Mesenchymal stem cell (in vitro differentiated cells and primary cell): ENCODE results near the gene EHD2.
A peak's percentile ranks its signal among the peaks of the same experiment; 100 is the strongest.
"Not testable (repeated sequence)": the region's sequence is repeated elsewhere in the genome, so short reads cannot be mapped to it uniquely, and the experiment has no call there.

Experiments
- DNase-seq: peaks from one replicate; pipeline ENCODE4 v3.0.0-alpha.2; 2013
- H2AFZ ChIP-seq: one replicate; pipeline ENCODE4 v1.6.1; 2013; ENCODE audit warnings: low read depth, mild to moderate bottlenecking, control low read depth, inconsistent platforms, low read length, moderate library complexity
- H2AK5ac ChIP-seq: 2 replicates; pipeline ENCODE4 v1.6.1; 2013; ENCODE audit warnings: low read length, moderate library complexity, mild to moderate bottlenecking, inconsistent platforms; ENCODE audit not compliant: severe bottlenecking
- H2BK120ac ChIP-seq: one replicate; pipeline ENCODE4 v1.6.1; 2013; ENCODE audit warnings: low read depth, mild to moderate bottlenecking, inconsistent platforms, low read length, moderate library complexity
- H2BK12ac ChIP-seq, 2 experiments: one replicate each; pipeline ENCODE4 v1.6.1; 2013; ENCODE audit warnings: inconsistent platforms in 2 of 2, low read length in 2 of 2, mild to moderate bottlenecking in 2 of 2, moderate library complexity in 2 of 2, control low read depth in 1 of 2
- H2BK15ac ChIP-seq: one replicate; pipeline ENCODE4 v1.6.1; 2013; ENCODE audit warnings: mild to moderate bottlenecking, low read depth, inconsistent platforms; ENCODE audit not compliant: poor library complexity, severe bottlenecking
- H2BK5ac ChIP-seq: 2 replicates; pipeline ENCODE4 v1.6.1; 2013; ENCODE audit warnings: low read depth, mild to moderate bottlenecking, low read length, control low read depth, inconsistent platforms; ENCODE audit not compliant: poor library complexity, severe bottlenecking
- H3K14ac ChIP-seq, 2 experiments: one replicate each; pipeline ENCODE4 v1.6.1; 2013; ENCODE audit warnings: inconsistent platforms in 2 of 2, low read length in 2 of 2, control low read depth in 1 of 2, mild to moderate bottlenecking in 1 of 2, moderate library complexity in 1 of 2
- H3K18ac ChIP-seq, 2 experiments: one replicate each; pipeline ENCODE4 v1.6.1; 2013; ENCODE audit warnings: inconsistent platforms in 2 of 2, low read length in 2 of 2, control low read depth in 1 of 2, low read depth in 1 of 2, mild to moderate bottlenecking in 1 of 2
- H3K23ac ChIP-seq, 2 experiments: one replicate each; pipeline ENCODE4 v1.6.1; 2013; ENCODE audit warnings: inconsistent platforms in 2 of 2, low read length in 2 of 2, mild to moderate bottlenecking in 2 of 2, moderate library complexity in 2 of 2, control low read depth in 1 of 2
- H3K27ac ChIP-seq: 2 replicates; pipeline ENCODE4 v1.5.1; 2013; ENCODE audit warnings: mild to moderate bottlenecking, moderate library complexity, low read length, control low read depth, inconsistent platforms; ENCODE audit not compliant: poor library complexity, severe bottlenecking
- H3K27me3 ChIP-seq, 2 experiments: 2 replicates each; pipeline versions ENCODE4 v1.6.1 to v1.7.0; 2013; ENCODE audit warnings: low read length in 2 of 2, mild to moderate bottlenecking in 2 of 2, moderate library complexity in 2 of 2, control low read depth in 1 of 2, inconsistent platforms in 1 of 2; ENCODE audit not compliant: control insufficient read depth in 1 of 2, insufficient read depth in 1 of 2
- H3K36me3 ChIP-seq, 2 experiments: 2 replicates each; pipeline versions ENCODE4 v1.6.1 to v1.7.0; 2013; ENCODE audit warnings: low read length in 2 of 2, control low read depth in 1 of 2, inconsistent platforms in 1 of 2, low read depth in 1 of 2, mild to moderate bottlenecking in 1 of 2; ENCODE audit not compliant: insufficient read depth in 2 of 2, control insufficient read depth in 1 of 2
- H3K4ac ChIP-seq, 2 experiments: one replicate each; pipeline ENCODE4 v1.6.1; 2013; ENCODE audit warnings: inconsistent platforms in 2 of 2, low read length in 2 of 2, mild to moderate bottlenecking in 2 of 2, moderate library complexity in 2 of 2, control low read depth in 1 of 2, low read depth in 1 of 2
- H3K4me1 ChIP-seq: 2 replicates; pipeline ENCODE4 v1.6.1; 2013; ENCODE audit warnings: low read depth, low read length, control low read depth; ENCODE audit not compliant: control insufficient read depth, insufficient read depth
- H3K4me2 ChIP-seq: 2 replicates; pipeline ENCODE4 v1.6.1; 2013; ENCODE audit warnings: low read length, mild to moderate bottlenecking, inconsistent platforms; ENCODE audit not compliant: poor library complexity, severe bottlenecking
- H3K4me3 ChIP-seq, 2 experiments: 2 replicates each; pipeline versions ENCODE4 v1.5.1 to v1.7.0; 2013; ENCODE audit warnings: low read length in 2 of 2, mild to moderate bottlenecking in 2 of 2, control low read depth in 1 of 2, low read depth in 1 of 2; ENCODE audit not compliant: insufficient read depth in 1 of 2
- H3K79me1 ChIP-seq: replicated peaks from 2 replicates; pipeline ENCODE4 v1.6.1; 2013; ENCODE audit warnings: mild to moderate bottlenecking, control low read depth, low read length, inconsistent platforms; ENCODE audit not compliant: poor library complexity, severe bottlenecking
- H3K9ac ChIP-seq: 2 replicates; pipeline ENCODE4 v1.7.0; 2013; ENCODE audit warnings: mild to moderate bottlenecking, low read length, moderate library complexity
- H3K9me3 ChIP-seq: 2 replicates; pipeline ENCODE4 v1.7.0; 2013; ENCODE audit warnings: mild to moderate bottlenecking, low read length; ENCODE audit not compliant: control insufficient read depth
- H4K8ac ChIP-seq: one replicate; pipeline ENCODE4 v1.6.1; 2013; ENCODE audit warnings: inconsistent platforms, mild to moderate bottlenecking, low read length, moderate library complexity
- H4K91ac ChIP-seq: one replicate; pipeline ENCODE4 v1.6.1; 2013; ENCODE audit warnings: mild to moderate bottlenecking, low read length, inconsistent platforms
- WGBS: methylation state at CpG from one replicate; pipeline ENCODE4 v1.1.7; 2013; ENCODE audit warnings: mixed read lengths; 5-methylcytosine and 5-hydroxymethylcytosine counted together

EHD2 gene

GRCh38 chr19:47771291-47771690, 58.1 kb downstream of the EHD2 start:
- H3K9ac ChIP-seq, H3K4me3 ChIP-seq, H4K91ac ChIP-seq, H3K79me1 ChIP-seq, H2AFZ ChIP-seq, H3K9me3 ChIP-seq, DNase-seq, H2BK12ac ChIP-seq, H3K18ac ChIP-seq, H3K4me2 ChIP-seq, H2BK120ac ChIP-seq, H4K8ac ChIP-seq, H3K36me3 ChIP-seq, H3K4me1 ChIP-seq, H3K4ac ChIP-seq, H3K27ac ChIP-seq, H2BK5ac ChIP-seq, H3K23ac ChIP-seq, H3K27me3 ChIP-seq, H2BK15ac ChIP-seq, H3K14ac ChIP-seq, H2AK5ac ChIP-seq: not testable (repeated sequence)
- 78% methylated on average over 5 of the region's 6 CpGs for WGBS

GRCh38 chr19:47776568-47776967, 63.3 kb downstream of the EHD2 start:
- Histone ChIP-seq H3K79me1 (peaks cover 19% of the 10 kb centered on the region), H2BK12ac (no peak overlapping the region), H2AK5ac (no peak overlapping the region), H3K27ac (no peak overlapping the region), H3K4ac (no peak overlapping the region), H2BK5ac (no peak overlapping the region), H2AFZ (no peak overlapping the region), H4K8ac (no peak overlapping the region), H3K14ac (no peak overlapping the region), H2BK15ac (no peak overlapping the region), H2BK120ac (no peak overlapping the region), H3K9ac (no peak overlapping the region), H3K23ac (no peak overlapping the region), H3K27me3 (no peaks in the 10 kb centered on the region), H3K4me1 (peaks cover 22% of the 10 kb centered on the region), H3K4me2 (no peak overlapping the region), H4K91ac (no peak overlapping the region), H3K18ac (no peak overlapping the region), H3K9me3 (no peaks in the 10 kb centered on the region), H3K4me3 (no peak overlapping the region), H3K36me3 (peaks cover 9 to 14% of the 10 kb centered on the region in 2 experiments)
- 73% methylated on average over 4 of the region's 4 CpGs for WGBS
- peak; percentile 36 for DNase-seq

GRCh38 chr19:47777245-47778048, 64.2 kb downstream of the EHD2 start:
- peak overlapping the region; percentile 81 for H3K4me2 ChIP-seq
- DNase-seq, H3K4ac ChIP-seq, H3K9me3 ChIP-seq, H2BK15ac ChIP-seq, H2BK12ac ChIP-seq, H4K91ac ChIP-seq, H2BK5ac ChIP-seq, H3K27ac ChIP-seq, H3K18ac ChIP-seq, H3K27me3 ChIP-seq, H2AFZ ChIP-seq, H3K23ac ChIP-seq, H3K14ac ChIP-seq, H2BK120ac ChIP-seq: not testable (repeated sequence)
- peak overlapping the region; percentile 99 for H4K8ac ChIP-seq
- H2AK5ac ChIP-seq, result peak overlapping the region; percentile 30
- 82% methylated on average over 18 of the region's 23 CpGs for WGBS
- peaks cover 24% of the 10 kb centered on the region for H3K4me1 ChIP-seq
- peak overlapping the region; percentile 97 for H3K9ac ChIP-seq
- peaks cover 21% of the 10 kb centered on the region for H3K79me1 ChIP-seq
- H3K4me3 ChIP-seq, result peak overlapping the region; percentile 85 to 96
- peaks cover 17% of the 10 kb centered on the region in 2 experiments for H3K36me3 ChIP-seq

DNA sequence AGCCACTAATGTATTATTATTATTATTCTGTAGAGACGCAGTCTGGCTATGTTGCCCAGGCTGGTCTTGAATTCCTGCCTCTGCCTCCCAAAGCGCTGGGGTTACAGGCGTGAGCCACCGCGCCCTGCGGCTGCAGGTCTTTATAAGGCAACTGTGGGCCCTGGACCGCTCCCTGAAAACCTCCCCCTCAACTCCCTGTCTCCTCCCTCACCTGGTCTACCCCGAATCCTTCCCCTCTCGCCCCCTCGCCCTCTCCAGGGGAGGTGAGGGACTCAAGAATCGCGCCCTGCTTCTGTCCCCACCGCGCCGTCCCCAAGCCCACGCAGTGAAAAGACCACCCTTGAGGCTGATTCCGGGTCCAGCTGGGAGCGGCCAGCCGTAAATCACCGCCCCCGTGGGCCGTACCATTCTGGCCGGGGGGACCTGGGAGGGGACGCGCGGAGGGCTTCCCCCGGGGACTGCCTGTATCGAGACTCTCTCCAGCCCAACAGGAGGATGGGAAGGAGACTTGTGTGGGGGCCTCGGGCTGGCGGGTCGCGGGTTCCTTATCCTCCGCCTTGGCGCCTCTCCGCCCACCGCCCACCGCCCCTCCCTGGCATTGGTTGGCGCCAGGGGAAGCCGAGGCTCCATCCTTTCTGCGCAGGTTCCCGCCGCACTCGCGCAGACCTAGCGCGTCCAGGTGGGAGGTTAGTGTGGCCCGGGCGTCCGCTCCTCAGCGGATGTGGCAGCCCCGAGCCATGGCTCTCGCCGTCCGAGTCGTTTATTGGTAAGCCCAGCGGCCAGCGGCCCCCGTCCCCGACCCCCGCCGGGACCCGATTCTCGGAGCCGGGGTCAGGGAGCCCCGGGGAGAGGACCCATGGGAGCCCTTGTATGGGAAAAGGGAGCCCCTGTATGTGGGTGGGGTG, 65.1 kb downstream of the EHD2 start, which contains the start of gene SELENOW:
TSS of gene SELENOW (plus strand) at position 655 of the 905 bp plus-strand sequence. CDS start at position 738, 83 bp downstream.
- H2BK15ac ChIP-seq, result peak within 1 kb of the TSS; percentile 96
- peak within 1 kb of the TSS; percentile 57 to 90 for H3K4ac ChIP-seq
- WGBS, result under 1% methylated on average over 49 of the region's 65 CpGs

More for the DNA sequence above, 65.1 kb downstream of the EHD2 start, which contains the start of gene SELENOW:
- peak within 1 kb of the TSS; percentile 81 for H3K4me2 ChIP-seq
- H2BK5ac ChIP-seq, result peak within 1 kb of the TSS; percentile 97
- peak within 1 kb of the TSS; percentile 75 to 96 for H2BK12ac ChIP-seq
- H3K23ac ChIP-seq, result peak within 1 kb of the TSS in 1 of 2 experiments; percentile 10
- H3K27ac ChIP-seq, result peak within 1 kb of the TSS; percentile 32
- H3K36me3 ChIP-seq, result peaks cover 20 to 23% of the 10 kb centered on the region in 2 experiments
- H3K14ac ChIP-seq, result peak within 1 kb of the TSS in 1 of 2 experiments; percentile 53
- H3K27me3 ChIP-seq, result no peaks in the 10 kb centered on the region
- DNase-seq, result peak; percentile 79
- H2BK120ac ChIP-seq, result peak within 1 kb of the TSS; percentile 100
- H3K4me3 ChIP-seq, result peak within 1 kb of the TSS; percentile 85 to 96
- H4K8ac ChIP-seq, result peak within 1 kb of the TSS; percentile 99
- H2AFZ ChIP-seq, result peak within 1 kb of the TSS; percentile 55
- H3K79me1 ChIP-seq, result peaks cover 21% of the 10 kb centered on the region
- H3K18ac ChIP-seq, result peak within 1 kb of the TSS; percentile 87 to 94
- peak within 1 kb of the TSS; percentile 97 for H3K9ac ChIP-seq
- no peaks in the 10 kb centered on the region for H3K9me3 ChIP-seq
- peak within 1 kb of the TSS; percentile 100 for H4K91ac ChIP-seq
- H2AK5ac ChIP-seq, result no peak within 1 kb of the TSS
- H3K4me1 ChIP-seq, result peaks cover 24% of the 10 kb centered on the region
